Measurements from ENCODE around the gene SCN11A. TPM values are rescaled to one million over a fixed set of nuclear protein-coding genes. Genes with fewer than 3 reads are reported as not detected.

Gene SCN11A
- total and polyA plus RNA-seq, 2 donors (not counting 1 experiment from before 2014, with no cell fraction given): 0.01 to 0.17 TPM

GRCh38 chr3:39013289-39013688 lies 38.5 kb downstream of the SCN11A start:
- H3K36me3 ChIP-seq (ENCODE audit: control insufficient read depth, insufficient read depth, low read length): no peaks in the 10 kb centered on the region
- H3K9ac ChIP-seq (ENCODE audit: insufficient read depth, low read length): no peak overlapping the region
- no peaks in the 10 kb centered on the region for H3K79me2 ChIP-seq (ENCODE audit: control insufficient read depth, insufficient read depth, low read length)
- H4K20me1 ChIP-seq (ENCODE audit: control insufficient read depth, extremely low read depth, insufficient read depth, low read length): no peaks in the 10 kb centered on the region
- TF ChIP-seq EZH2 (IDR thresholded peaks at IDR 0.05; ENCODE audit: low read length, missing control alignments): no peak
- no peak for TF ChIP-seq CTCF (conservative IDR thresholded peaks at IDR 0.05 in 1 of 2, IDR thresholded peaks at IDR 0.05 in 1 of 2; ENCODE audit: low read depth in 1 of 2, low read length in 2 of 2)
- no peak for DNase-seq (ENCODE audit: low read depth in 2 of 2)
- H3K27me3 ChIP-seq (ENCODE audit: control insufficient read depth, insufficient read depth, low read length): no peaks in the 10 kb centered on the region
- no peak overlapping the region for H3K27ac ChIP-seq (ENCODE audit: insufficient read depth, low read length)
- no peak overlapping the region for H3K4me2 ChIP-seq (ENCODE audit: extremely low read depth, insufficient read depth, low read length)
- no peak overlapping the region for H2AFZ ChIP-seq (ENCODE audit: low read length)
- H3K9me3 ChIP-seq (ENCODE audit: control insufficient read depth, insufficient read depth, low read depth, low read length): no peaks in the 10 kb centered on the region
- no peak overlapping the region for H3K4me3 ChIP-seq (replicated peaks in 1 of 4; ENCODE audit: control extremely low read depth in 1 of 4, insufficient read depth in 1 of 4, low read depth in 3 of 4, low read length in 4 of 4)
- no peaks in the 10 kb centered on the region for H3K4me1 ChIP-seq (ENCODE audit: control insufficient read depth, extremely low read depth, insufficient read depth, low read length)

- Histone ChIP-seq H3K4me2 (ENCODE audit: extremely low read depth, insufficient read depth, low read length) (no peak overlapping the region), H3K27ac (ENCODE audit: insufficient read depth, low read length) (no peak overlapping the region), H3K4me1 (ENCODE audit: control insufficient read depth, extremely low read depth, insufficient read depth, low read length) (no peaks in the 10 kb centered on the region), H3K9me3 (ENCODE audit: control insufficient read depth, insufficient read depth, low read depth, low read length) (no peaks in the 10 kb centered on the region), H3K27me3 (ENCODE audit: control insufficient read depth, insufficient read depth, low read length) (no peaks in the 10 kb centered on the region), H3K36me3 (ENCODE audit: control insufficient read depth, insufficient read depth, low read length) (no peaks in the 10 kb centered on the region), H2AFZ (ENCODE audit: low read length) (no peak overlapping the region), H3K4me3 (replicated peaks in 1 of 4; ENCODE audit: control extremely low read depth in 1 of 4, insufficient read depth in 1 of 4, low read depth in 3 of 4, low read length in 4 of 4) (no peak overlapping the region), H3K9ac (ENCODE audit: insufficient read depth, low read length) (no peak overlapping the region), H3K79me2 (ENCODE audit: control insufficient read depth, insufficient read depth, low read length) (no peaks in the 10 kb centered on the region), H4K20me1 (ENCODE audit: control insufficient read depth, extremely low read depth, insufficient read depth, low read length) (no peaks in the 10 kb centered on the region)
- DNase-seq (ENCODE audit: low read depth in 2 of 2): no peak
- no peak for TF ChIP-seq EZH2 (IDR thresholded peaks at IDR 0.05; ENCODE audit: low read length, missing control alignments)
- no peak for TF ChIP-seq CTCF (conservative IDR thresholded peaks at IDR 0.05 in 1 of 2, IDR thresholded peaks at IDR 0.05 in 1 of 2; ENCODE audit: low read depth in 1 of 2, low read length in 2 of 2)
Measured at GRCh38 chr3:39011191-39011736, 40.5 kb downstream of the SCN11A start.

GRCh38 chr3:39005295-39005694 lies 46.4 kb downstream of the SCN11A start:
- Histone ChIP-seq H3K9me3 (ENCODE audit: control insufficient read depth, insufficient read depth, low read depth, low read length) (no peaks in the 10 kb centered on the region), H3K27ac (ENCODE audit: insufficient read depth, low read length) (no peak overlapping the region), H3K9ac (ENCODE audit: insufficient read depth, low read length) (no peak overlapping the region), H3K36me3 (ENCODE audit: control insufficient read depth, insufficient read depth, low read length) (no peaks in the 10 kb centered on the region), H4K20me1 (ENCODE audit: control insufficient read depth, extremely low read depth, insufficient read depth, low read length) (no peaks in the 10 kb centered on the region), H3K4me2 (ENCODE audit: extremely low read depth, insufficient read depth, low read length) (no peak overlapping the region), H3K4me3 (replicated peaks in 1 of 4; ENCODE audit: control extremely low read depth in 1 of 4, insufficient read depth in 1 of 4, low read depth in 3 of 4, low read length in 4 of 4) (no peak overlapping the region), H3K79me2 (ENCODE audit: control insufficient read depth, insufficient read depth, low read length) (no peaks in the 10 kb centered on the region), H2AFZ (ENCODE audit: low read length) (no peak overlapping the region), H3K4me1 (ENCODE audit: control insufficient read depth, extremely low read depth, insufficient read depth, low read length) (no peaks in the 10 kb centered on the region), H3K27me3 (ENCODE audit: control insufficient read depth, insufficient read depth, low read length) (no peaks in the 10 kb centered on the region)
- TF ChIP-seq EZH2 (IDR thresholded peaks at IDR 0.05; ENCODE audit: low read length, missing control alignments) (no peak), CTCF (conservative IDR thresholded peaks at IDR 0.05 in 1 of 2, IDR thresholded peaks at IDR 0.05 in 1 of 2; ENCODE audit: low read depth in 1 of 2, low read length in 2 of 2) (no peak)
- no peak for DNase-seq (ENCODE audit: low read depth in 2 of 2)

Other genes with a start within 250 kb of the SCN11A start
- gene SCN10A, start 235.7 kb downstream of the SCN11A start, total RNA-seq: not detected in 2 replicates
- gene SCN10A, start 235.7 kb downstream of the SCN11A start, polyA plus RNA-seq: not detected in 2 replicates
- 41.9 and 44.9 TPM in 2 replicates for gene WDR48, start 72 bp upstream of the SCN11A start, total RNA-seq
- 24.8 and 35.1 TPM in 2 replicates for gene WDR48, start 72 bp upstream of the SCN11A start, polyA plus RNA-seq
- gene GORASP1, start 55.7 kb upstream of the SCN11A start, total RNA-seq: 27.2 and 37.5 TPM in 2 replicates
- gene GORASP1, start 55.7 kb upstream of the SCN11A start, polyA plus RNA-seq: 32.1 and 34.3 TPM in 2 replicates
- gene TTC21A, start 55.7 kb upstream of the SCN11A start, total RNA-seq: 1.5 and 2.1 TPM in 2 replicates
- 1.6 and 1.8 TPM in 2 replicates for gene TTC21A, start 55.7 kb upstream of the SCN11A start, polyA plus RNA-seq
- gene CSRNP1, start 101.6 kb upstream of the SCN11A start, total RNA-seq: 6.3 and 6.7 TPM in 2 replicates
- 4.0 and 6.3 TPM in 2 replicates for gene CSRNP1, start 101.6 kb upstream of the SCN11A start, polyA plus RNA-seq
- not detected in 2 replicates for gene XIRP1, start 140.7 kb upstream of the SCN11A start, total RNA-seq
- gene XIRP1, start 140.7 kb upstream of the SCN11A start, polyA plus RNA-seq: 0.03 and 0.05 TPM in 2 replicates
- gene CX3CR1, start 228.1 kb upstream of the SCN11A start, total RNA-seq: under 0.01 TPM in 1 of 2 replicates, not detected in the other
- not detected in 2 replicates for gene CX3CR1, start 228.1 kb upstream of the SCN11A start, polyA plus RNA-seq